NCI-H146 treated with DMSO at 0.1 percent for 48 hours (cell line): ENCODE measurements around the gene MARF1.
"Not testable (repeated sequence)": the region's sequence is repeated elsewhere in the genome, so short reads cannot be mapped to it uniquely, and the experiment has no call there.

Experiments
- DNase-seq: peaks from one replicate; lab custom pipeline; 2025; ENCODE audit not compliant: unreplicated experiment; lab: John Stamatoyannopoulos, UW

MARF1 gene

GRCh38 chr16:15573896-15574613 is 68.9 kb downstream of the MARF1 start:
- not testable (repeated sequence) for DNase-seq

- DNase-seq = no peak
Observed at GRCh38 chr16:15573274-15573895, 69.6 kb downstream of the MARF1 start.

- no peak for DNase-seq
Observed at GRCh38 chr16:15572329-15573001, 70.5 kb downstream of the MARF1 start.

- DNase-seq = no peak
Observed at GRCh38 chr16:15571557-15571956, 71.4 kb downstream of the MARF1 start.

GRCh38 chr16:15570666-15571065 is 72.3 kb downstream of the MARF1 start:
- DNase-seq = not testable (repeated sequence)

GRCh38 chr16:15567823-15568222 is 75.1 kb downstream of the MARF1 start:
- DNase-seq = no peak

GRCh38 chr16:15566095-15566494 is 76.9 kb downstream of the MARF1 start:
- no peak for DNase-seq

GRCh38 chr16:15564604-15565339 is 78.2 kb downstream of the MARF1 start:
- DNase-seq = no peak

- no peak for DNase-seq
Observed at GRCh38 chr16:15559176-15559575, 83.8 kb downstream of the MARF1 start.

- DNase-seq = no peak
Observed at GRCh38 chr16:15557258-15557657, 85.7 kb downstream of the MARF1 start.

GRCh38 chr16:15556130-15556529 is 86.8 kb downstream of the MARF1 start:
- no peak for DNase-seq

GRCh38 chr16:15553313-15554088 is 89.5 kb downstream of the MARF1 start:
- no peak for DNase-seq

- DNase-seq = no peak
Observed at GRCh38 chr16:15552507-15552906, 90.4 kb downstream of the MARF1 start.

GRCh38 chr16:15548482-15548891 is 94.5 kb downstream of the MARF1 start:
- DNase-seq = peak; percentile 17

GRCh38 chr16:15547768-15548096 is 95.2 kb downstream of the MARF1 start:
- no peak for DNase-seq

GRCh38 chr16:15547072-15547767 is 95.7 kb downstream of the MARF1 start:
- not testable (repeated sequence) for DNase-seq

GRCh38 chr16:15545544-15545943 is 97.4 kb downstream of the MARF1 start:
- DNase-seq = no peak

- DNase-seq = no peak
Observed at GRCh38 chr16:15544405-15544804, 98.5 kb downstream of the MARF1 start.
